WTC11 (cell line): ENCODE data around the gene NUDCD3. TPM values are rescaled to one million over a fixed set of nuclear protein-coding genes. Genes with fewer than 3 reads are reported as not detected.

ENCODE experiments used
- ATAC-seq: fragments of 200-7000 bp; cut with Tn5 transposase; 2 replicates; pipeline ENCODE4 v1.10.0; 2021; ENCODE audit warnings: mild to moderate bottlenecking, moderate library complexity
- CTCF ChIA-PET: fragments of 300-600 bp; sonication (Branson Sonifier 250); formaldehyde crosslinking; loops from one replicate; lab custom pipeline; 2021; ENCODE audit warnings: antibody characterized with exemption; lab: Charles Lee
- POLR2A ChIA-PET: fragments of 350-600 bp; sonication (Branson Sonifier 250); formaldehyde crosslinking; loops from one replicate; lab custom pipeline; 2021; ENCODE audit warnings: antibody characterized with exemption; lab: Charles Lee
- DNase-seq: peaks from one replicate; pipeline ENCODE4 v3.0.0; 2021; ENCODE audit warnings: low spot score
- H3K27ac Mint-ChIP-seq: 2 replicates; pipeline ENCODE4 v1.8.0; 2021; ENCODE audit warnings: mixed read lengths
- H3K27me3 Mint-ChIP-seq: 2 replicates; pipeline ENCODE4 v1.8.0; 2021; ENCODE audit warnings: low read depth, mild to moderate bottlenecking, moderate library complexity, mixed read lengths
- H3K36me3 Mint-ChIP-seq: 2 replicates; pipeline ENCODE4 v1.8.0; 2021; ENCODE audit warnings: mixed read lengths
- H3K4me1 Mint-ChIP-seq: 2 replicates; pipeline ENCODE4 v1.8.0; 2022; ENCODE audit warnings: mixed read lengths
- H3K4me3 Mint-ChIP-seq: 2 replicates; pipeline ENCODE4 v1.8.0; 2021; ENCODE audit warnings: mild to moderate bottlenecking, moderate library complexity, mixed read lengths
- H3K9me3 Mint-ChIP-seq: 2 replicates; pipeline ENCODE4 v1.8.0; 2021; ENCODE audit warnings: mixed read lengths
- ATF1 ChIP-seq: sonication (generic); formaldehyde crosslinking; IDR thresholded peaks from 2 replicates; pipeline ENCODE4 v1.8.1; 2023; ENCODE audit warnings: mild to moderate bottlenecking, moderate library complexity, missing genetic modification reagents
- FOXJ3 ChIP-seq: sonication (generic); formaldehyde crosslinking; IDR thresholded peaks from 2 replicates; pipeline ENCODE4 v1.9.0; 2021; ENCODE audit warnings: missing genetic modification reagents, mild to moderate bottlenecking, borderline replicate concordance
- GABPB1 ChIP-seq: sonication (generic); formaldehyde crosslinking; IDR thresholded peaks from 2 replicates; pipeline ENCODE4 v1.8.1; 2023; ENCODE audit warnings: mild to moderate bottlenecking, missing genetic modification reagents
- IRF2 ChIP-seq: sonication (generic); formaldehyde crosslinking; IDR thresholded peaks from 2 replicates; pipeline ENCODE4 v1.8.0; 2022; ENCODE audit warnings: low read depth, missing genetic modification reagents, borderline replicate concordance
- KAT7 ChIP-seq: sonication (generic); formaldehyde crosslinking; IDR thresholded peaks from 2 replicates; pipeline ENCODE4 v1.8.1; 2023; ENCODE audit warnings: missing genetic modification reagents, mild to moderate bottlenecking, borderline replicate concordance
- PRDM15 ChIP-seq: sonication (generic); formaldehyde crosslinking; IDR thresholded peaks from 2 replicates; pipeline ENCODE4 v1.8.0; 2022; ENCODE audit warnings: missing genetic modification reagents
- TCF7 ChIP-seq: sonication (generic); formaldehyde crosslinking; IDR thresholded peaks from 2 replicates; pipeline ENCODE4 v1.8.0; 2022; ENCODE audit warnings: mild to moderate bottlenecking, low read depth, missing genetic modification reagents, moderate library complexity
- TP53 ChIP-seq: sonication (generic); formaldehyde crosslinking; IDR thresholded peaks from 2 replicates; pipeline ENCODE4 v1.8.1; 2023; ENCODE audit warnings: mild to moderate bottlenecking, missing genetic modification reagents
- ZNF263 ChIP-seq: sonication (generic); formaldehyde crosslinking; IDR thresholded peaks from 2 replicates; pipeline ENCODE4 v1.8.1; 2022; ENCODE audit warnings: low read depth, mild to moderate bottlenecking, moderate library complexity, missing genetic modification reagents
- ZNF317 ChIP-seq: sonication (generic); formaldehyde crosslinking; IDR thresholded peaks from 2 replicates; pipeline ENCODE4 v1.8.1; 2023; ENCODE audit warnings: low read depth, mild to moderate bottlenecking, moderate library complexity, missing genetic modification reagents, borderline replicate concordance
- ZNF423 ChIP-seq: fragments of 250-450 bp; sonication (Bioruptor Pico); IDR thresholded peaks from 2 replicates; pipeline ENCODE4 v2.1.2; 2022; ENCODE audit warnings: mild to moderate bottlenecking, moderate library complexity
- ZNF671 ChIP-seq: fragments of 250-450 bp; sonication (Bioruptor Pico); IDR thresholded peaks from 2 replicates; pipeline ENCODE4 v1.8.0; 2021; ENCODE audit warnings: mild to moderate bottlenecking
- total RNA-seq: library from RNA; stranded (reverse); gene quantifications from 3 replicates; pipeline ENCODE4 v1.2.3, GENCODE V29; 2021
- TF ChIP-seq, protein P1 (sequence below): sonication (generic); formaldehyde crosslinking; IDR thresholded peaks from 2 replicates; pipeline ENCODE4 v1.8.0; 2023; ENCODE audit warnings: mild to moderate bottlenecking, missing genetic modification reagents
- TF ChIP-seq, protein P2 (sequence below): fragments of 250-450 bp; sonication (Bioruptor Pico); IDR thresholded peaks from 2 replicates; pipeline ENCODE4 v1.9.0; 2021; ENCODE audit warnings: moderate library complexity, mild to moderate bottlenecking, inconsistent platforms, borderline replicate concordance
- TF ChIP-seq, protein P3 (sequence below): sonication (generic); formaldehyde crosslinking; IDR thresholded peaks from 2 replicates; pipeline ENCODE4 v1.8.1; 2023; ENCODE audit warnings: mild to moderate bottlenecking, moderate library complexity, missing genetic modification reagents
- TF ChIP-seq, protein P4 (sequence below): fragments of 250-450 bp; sonication (Bioruptor Pico); conservative IDR thresholded peaks from 2 replicates; pipeline ENCODE4 v1.9.0; 2021; ENCODE audit warnings: mild to moderate bottlenecking
- TF ChIP-seq, protein P5 (sequence below): sonication (generic); formaldehyde crosslinking; IDR thresholded peaks from 2 replicates; pipeline ENCODE4 v1.8.0; 2022; ENCODE audit warnings: mild to moderate bottlenecking, missing genetic modification reagents
- TF ChIP-seq, protein P6 (sequence below): sonication (generic); formaldehyde crosslinking; IDR thresholded peaks from 2 replicates; pipeline ENCODE4 v1.8.1; 2022; ENCODE audit warnings: low read depth, mild to moderate bottlenecking, moderate library complexity, missing genetic modification reagents, borderline replicate concordance

Gene NUDCD3
- total RNA-seq, 1 experiment from 2014 or later = 71.8 TPM

- TF ChIP-seq, protein P1, sequence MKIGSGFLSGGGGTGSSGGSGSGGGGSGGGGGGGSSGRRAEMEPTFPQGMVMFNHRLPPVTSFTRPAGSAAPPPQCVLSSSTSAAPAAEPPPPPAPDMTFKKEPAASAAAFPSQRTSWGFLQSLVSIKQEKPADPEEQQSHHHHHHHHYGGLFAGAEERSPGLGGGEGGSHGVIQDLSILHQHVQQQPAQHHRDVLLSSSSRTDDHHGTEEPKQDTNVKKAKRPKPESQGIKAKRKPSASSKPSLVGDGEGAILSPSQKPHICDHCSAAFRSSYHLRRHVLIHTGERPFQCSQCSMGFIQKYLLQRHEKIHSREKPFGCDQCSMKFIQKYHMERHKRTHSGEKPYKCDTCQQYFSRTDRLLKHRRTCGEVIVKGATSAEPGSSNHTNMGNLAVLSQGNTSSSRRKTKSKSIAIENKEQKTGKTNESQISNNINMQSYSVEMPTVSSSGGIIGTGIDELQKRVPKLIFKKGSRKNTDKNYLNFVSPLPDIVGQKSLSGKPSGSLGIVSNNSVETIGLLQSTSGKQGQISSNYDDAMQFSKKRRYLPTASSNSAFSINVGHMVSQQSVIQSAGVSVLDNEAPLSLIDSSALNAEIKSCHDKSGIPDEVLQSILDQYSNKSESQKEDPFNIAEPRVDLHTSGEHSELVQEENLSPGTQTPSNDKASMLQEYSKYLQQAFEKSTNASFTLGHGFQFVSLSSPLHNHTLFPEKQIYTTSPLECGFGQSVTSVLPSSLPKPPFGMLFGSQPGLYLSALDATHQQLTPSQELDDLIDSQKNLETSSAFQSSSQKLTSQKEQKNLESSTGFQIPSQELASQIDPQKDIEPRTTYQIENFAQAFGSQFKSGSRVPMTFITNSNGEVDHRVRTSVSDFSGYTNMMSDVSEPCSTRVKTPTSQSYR (CRISPR knock-in tag) = no peak
- TF ChIP-seq KAT7 (CRISPR knock-in tag) (no peak), ZNF263 (CRISPR knock-in tag) (no peak), ZNF671 (CRISPR knock-in tag) (no peak), ZNF423 (no peak)
- TF ChIP-seq, protein P2, sequence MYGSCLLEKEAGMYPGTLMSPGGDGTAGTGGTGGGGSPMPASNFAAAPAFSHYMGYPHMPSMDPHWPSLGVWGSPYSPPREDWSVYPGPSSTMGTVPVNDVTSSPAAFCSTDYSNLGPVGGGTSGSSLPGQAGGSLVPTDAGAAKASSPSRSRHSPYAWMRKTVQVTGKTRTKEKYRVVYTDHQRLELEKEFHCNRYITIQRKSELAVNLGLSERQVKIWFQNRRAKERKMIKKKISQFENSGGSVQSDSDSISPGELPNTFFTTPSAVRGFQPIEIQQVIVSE (CRISPR knock-in tag) = no peak
- TF ChIP-seq, protein P3, sequence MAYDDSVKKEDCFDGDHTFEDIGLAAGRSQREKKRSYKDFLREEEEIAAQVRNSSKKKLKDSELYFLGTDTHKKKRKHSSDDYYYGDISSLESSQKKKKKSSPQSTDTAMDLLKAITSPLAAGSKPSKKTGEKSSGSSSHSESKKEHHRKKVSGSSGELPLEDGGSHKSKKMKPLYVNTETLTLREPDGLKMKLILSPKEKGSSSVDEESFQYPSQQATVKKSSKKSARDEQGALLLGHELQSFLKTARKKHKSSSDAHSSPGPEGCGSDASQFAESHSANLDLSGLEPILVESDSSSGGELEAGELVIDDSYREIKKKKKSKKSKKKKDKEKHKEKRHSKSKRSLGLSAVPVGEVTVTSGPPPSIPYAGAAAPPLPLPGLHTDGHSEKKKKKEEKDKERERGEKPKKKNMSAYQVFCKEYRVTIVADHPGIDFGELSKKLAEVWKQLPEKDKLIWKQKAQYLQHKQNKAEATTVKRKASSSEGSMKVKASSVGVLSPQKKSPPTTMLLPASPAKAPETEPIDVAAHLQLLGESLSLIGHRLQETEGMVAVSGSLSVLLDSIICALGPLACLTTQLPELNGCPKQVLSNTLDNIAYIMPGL (CRISPR knock-in tag) = no peak
- TF ChIP-seq, protein P4, sequence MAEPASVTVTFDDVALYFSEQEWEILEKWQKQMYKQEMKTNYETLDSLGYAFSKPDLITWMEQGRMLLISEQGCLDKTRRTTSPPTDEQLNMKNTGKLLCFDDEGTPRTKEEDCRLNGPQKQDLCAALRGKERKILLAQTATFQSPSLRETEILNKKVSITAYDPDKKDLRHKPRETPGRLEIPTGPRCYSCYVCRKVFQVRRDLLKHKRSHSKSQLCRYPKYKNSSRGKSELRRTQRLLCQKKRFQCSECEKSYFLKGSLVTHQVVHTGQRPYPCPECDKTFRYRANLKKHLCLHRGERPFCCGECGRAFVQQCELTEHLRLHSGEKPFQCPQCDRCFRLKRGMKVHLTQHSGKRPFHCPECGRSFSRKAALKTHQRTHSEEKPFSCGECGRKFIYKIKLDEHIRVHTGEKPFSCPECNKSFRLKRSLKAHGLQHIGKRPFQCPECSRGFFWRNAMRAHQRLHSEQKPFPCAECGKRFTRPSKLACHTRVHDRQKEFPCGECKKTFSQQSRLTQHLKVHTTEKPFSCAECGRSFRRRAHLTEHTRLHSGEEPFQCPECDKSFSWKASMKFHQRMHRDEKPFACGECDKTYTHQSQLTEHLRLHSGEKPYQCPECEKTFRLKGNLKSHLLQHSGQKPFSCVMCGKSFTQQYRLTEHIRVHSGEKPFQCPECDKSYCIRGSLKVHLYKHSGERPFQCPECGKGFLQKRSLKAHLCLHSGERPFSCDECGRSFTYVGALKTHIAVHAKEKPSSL (CRISPR knock-in tag) = no peak
These were observed 20.9 kb downstream of the NUDCD3 start (continued) for GRCh38 chr7:44469461-44470134.

DNA sequence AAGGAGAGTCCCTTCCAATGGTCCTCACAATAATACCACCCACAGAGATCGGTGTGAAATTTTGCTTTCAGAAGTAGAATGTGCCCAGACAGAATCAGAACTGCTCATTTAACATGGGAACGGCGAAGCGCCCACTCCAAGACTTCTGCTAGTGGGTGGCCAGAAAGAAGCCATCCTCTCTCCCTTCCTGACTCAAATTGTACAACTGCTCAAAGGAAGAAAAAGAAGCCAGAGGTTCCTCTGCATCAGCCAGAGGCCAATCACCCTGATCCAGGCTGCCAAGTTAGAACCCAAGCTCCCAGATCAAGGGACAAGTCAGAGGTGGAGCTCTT is 23.3 kb downstream of the NUDCD3 start:
- TF ChIP-seq TP53 (CRISPR knock-in tag) = no peak
- CTCF ChIA-PET = no interaction called here
- POLR2A ChIA-PET = interaction anchor here (1.4 kb wide), 1 partner anchor 33 kb away, joined by 4 read pairs; no protein-coding TSS in a partner anchor

DNA sequence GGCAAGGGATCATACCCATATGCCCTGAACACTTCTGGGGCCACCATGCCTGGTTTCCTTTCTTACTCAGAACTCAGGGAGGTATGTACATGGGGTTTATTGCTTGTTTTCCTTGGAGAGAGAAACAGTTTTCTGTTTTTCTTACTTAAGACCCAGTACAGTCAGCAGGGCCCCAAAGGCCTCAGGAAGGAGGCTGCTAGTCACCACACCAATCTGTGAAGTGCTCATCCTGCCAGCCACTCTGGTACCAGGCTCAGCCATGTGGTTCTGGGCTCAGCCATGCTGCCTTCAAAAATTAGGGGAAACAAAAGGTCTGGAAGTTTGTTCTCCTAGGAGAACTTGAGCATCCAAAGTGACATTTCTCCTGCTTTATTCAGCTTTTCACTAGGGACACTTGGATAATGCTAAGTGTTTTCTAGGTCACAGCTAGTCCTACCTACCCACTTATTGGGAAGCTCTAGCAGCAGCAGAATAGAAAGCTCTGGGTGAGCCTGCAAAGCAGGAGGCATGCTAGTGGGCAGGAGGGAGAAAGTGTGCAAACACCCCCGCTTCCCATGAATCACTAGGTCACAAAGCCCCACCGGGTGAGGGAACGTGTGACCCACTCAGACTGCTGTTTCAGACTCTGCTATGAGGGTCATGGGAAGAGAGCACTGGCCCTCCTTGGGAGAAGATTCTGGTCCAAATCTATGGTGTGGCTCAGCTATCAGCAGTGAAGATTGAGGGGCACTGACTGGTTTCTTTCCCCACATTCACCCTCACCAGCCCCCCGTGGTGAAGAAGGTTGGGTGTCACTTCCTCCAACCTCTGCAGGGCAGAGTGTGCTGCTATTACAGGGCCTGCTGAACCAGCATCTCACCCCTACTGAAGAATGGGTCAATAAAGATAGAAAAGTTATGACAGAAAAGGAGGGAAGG is 23.9 kb downstream of the NUDCD3 start:
- DNase-seq = no peak
- no peaks in the 10 kb centered on the region for H3K9me3 Mint-ChIP-seq
- H3K4me3 Mint-ChIP-seq = no peak overlapping the region
- peaks cover 1% of the 10 kb centered on the region; the same call in 1 of the 2 replicates for H3K4me1 Mint-ChIP-seq
- no peak for ATAC-seq
- no peaks in the 10 kb centered on the region for H3K27me3 Mint-ChIP-seq
- peaks cover 23% of the 10 kb centered on the region for H3K36me3 Mint-ChIP-seq
- no peak overlapping the region for H3K27ac Mint-ChIP-seq
- ChIA-PET POLR2A (interaction anchor here (1.4 kb wide), 1 partner anchor 32 kb away, joined by 4 read pairs; no protein-coding TSS in a partner anchor), CTCF (no interaction called here)
- TF ChIP-seq, protein P5, sequence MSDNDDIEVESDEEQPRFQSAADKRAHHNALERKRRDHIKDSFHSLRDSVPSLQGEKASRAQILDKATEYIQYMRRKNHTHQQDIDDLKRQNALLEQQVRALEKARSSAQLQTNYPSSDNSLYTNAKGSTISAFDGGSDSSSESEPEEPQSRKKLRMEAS (CRISPR knock-in tag) = no peak
- TF ChIP-seq IRF2 (no peak), ATF1 (CRISPR knock-in tag) (no peak), ZNF317 (CRISPR knock-in tag) (no peak), GABPB1 (CRISPR knock-in tag) (no peak), PRDM15 (CRISPR knock-in tag) (no peak), TCF7 (no peak), FOXJ3 (CRISPR knock-in tag) (no peak)
- TF ChIP-seq, protein P6, sequence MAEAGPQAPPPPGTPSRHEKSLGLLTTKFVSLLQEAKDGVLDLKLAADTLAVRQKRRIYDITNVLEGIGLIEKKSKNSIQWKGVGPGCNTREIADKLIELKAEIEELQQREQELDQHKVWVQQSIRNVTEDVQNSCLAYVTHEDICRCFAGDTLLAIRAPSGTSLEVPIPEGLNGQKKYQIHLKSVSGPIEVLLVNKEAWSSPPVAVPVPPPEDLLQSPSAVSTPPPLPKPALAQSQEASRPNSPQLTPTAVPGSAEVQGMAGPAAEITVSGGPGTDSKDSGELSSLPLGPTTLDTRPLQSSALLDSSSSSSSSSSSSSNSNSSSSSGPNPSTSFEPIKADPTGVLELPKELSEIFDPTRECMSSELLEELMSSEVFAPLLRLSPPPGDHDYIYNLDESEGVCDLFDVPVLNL = no peak

More for the DNA sequence above, 23.3 kb downstream of the NUDCD3 start:
- DNase-seq (no peak), ATAC-seq (no peak)
- no peaks in the 10 kb centered on the region for H3K9me3 Mint-ChIP-seq
- H3K4me1 Mint-ChIP-seq = no peaks in the 10 kb centered on the region
- peaks cover 27% of the 10 kb centered on the region for H3K36me3 Mint-ChIP-seq
- H3K27me3 Mint-ChIP-seq = no peaks in the 10 kb centered on the region
- H3K27ac Mint-ChIP-seq = no peak overlapping the region
- H3K4me3 Mint-ChIP-seq = no peak overlapping the region
